Measurements from ENCODE around the gene TAS2R9. TPM values are rescaled to one million over a fixed set of nuclear protein-coding genes. Genes with fewer than 3 reads are reported as not detected.

TAS2R9 gene
- not detected in 5 replicates for total RNA-seq (2022; extraction: Qiagen RNA extraction)

GRCh38 chr12:10810068-10810467 is at the start of gene TAS2R9:
Gene TAS2R9, minus strand, starts transcription at chr12:10810168. Its CDS starts 93 bp downstream, at chr12:10810075.

GRCh38 chr12:10849425-10849878 is 39.5 kb upstream of the TAS2R9 start, which contains the start of gene PRR4:
Gene PRR4, minus strand, starts transcription at chr12:10849475. Its CDS starts 38 bp downstream, at chr12:10849437.

GRCh38 chr12:10826258-10826657 is 16.3 kb upstream of the TAS2R9 start, which contains the start of gene TAS2R10:
Gene TAS2R10, minus strand, starts transcription at chr12:10826358. Its CDS starts 89 bp downstream, at chr12:10826269.

GRCh38 chr12:10807186-10807585 is 2.8 kb downstream of the TAS2R9 start, which contains the start of gene TAS2R8:
Gene TAS2R8, minus strand, starts transcription at chr12:10807286. Its CDS starts 306 bp downstream, at chr12:10806980.

GRCh38 chr12:10802587-10802986 is 7.4 kb downstream of the TAS2R9 start, which contains the start of gene TAS2R7:
Gene TAS2R7, minus strand, starts transcription at chr12:10802627. Its CDS starts 57 bp downstream, at chr12:10802570.

Other genes with a start within 250 kb of the TAS2R9 start
- 45.9 to 55.4 TPM (median 48.7 TPM) in 5 replicates for gene MAGOHB, start 196.6 kb downstream of the TAS2R9 start, total RNA-seq (2022; extraction: Qiagen RNA extraction)
- 0.08 to 0.41 TPM (median 0.22 TPM) in 5 replicates for gene STYK1, start 136.1 kb downstream of the TAS2R9 start, total RNA-seq (2022; extraction: Qiagen RNA extraction)
- 254 to 269 TPM (median 257 TPM) in 5 replicates for gene YBX3, start 86.8 kb downstream of the TAS2R9 start, total RNA-seq (2022; extraction: Qiagen RNA extraction)
- gene TAS2R7, start 7.5 kb downstream of the TAS2R9 start, total RNA-seq (2022; extraction: Qiagen RNA extraction) = not detected in 5 replicates
- gene TAS2R8, start 2.9 kb downstream of the TAS2R9 start, total RNA-seq (2022; extraction: Qiagen RNA extraction) = not detected in 5 replicates
- gene TAS2R10, start 16.2 kb upstream of the TAS2R9 start, total RNA-seq (2022; extraction: Qiagen RNA extraction) = 0.08 to 0.10 TPM in 2 of 5 replicates, not detected in the others
- gene PRR4, start 39.3 kb upstream of the TAS2R9 start, total RNA-seq (2022; extraction: Qiagen RNA extraction) = 1.6 to 3.3 TPM (median 2.6 TPM) in 5 replicates
- gene PRH1, start 74.1 kb upstream of the TAS2R9 start, total RNA-seq (2022; extraction: Qiagen RNA extraction) = 2.0 to 3.3 TPM (median 3.1 TPM) in 5 replicates
- not detected in 5 replicates for gene TAS2R13, start 99.4 kb upstream of the TAS2R9 start, total RNA-seq (2022; extraction: Qiagen RNA extraction)
- gene PRH2, start 119.1 kb upstream of the TAS2R9 start, total RNA-seq (2022; extraction: Qiagen RNA extraction) = 0.29 to 0.47 TPM in 2 of 5 replicates, not detected in the others
- 0.43 to 0.70 TPM (median 0.48 TPM) in 5 replicates for gene TAS2R14, start 129.1 kb upstream of the TAS2R9 start, total RNA-seq (2022; extraction: Qiagen RNA extraction)
- not detected in 5 replicates for gene TAS2R50, start 176.7 kb upstream of the TAS2R9 start, total RNA-seq (2022; extraction: Qiagen RNA extraction)
- 0.07 to 0.20 TPM (median 0.14 TPM) in 3 of 5 replicates, not detected in the others for gene TAS2R20, start 188.1 kb upstream of the TAS2R9 start, total RNA-seq (2022; extraction: Qiagen RNA extraction)
- gene TAS2R19, start 212.5 kb upstream of the TAS2R9 start, total RNA-seq (2022; extraction: Qiagen RNA extraction) = 0.13 to 0.17 TPM (median 0.14 TPM) in 3 of 5 replicates, not detected in the others
- 0.10 to 0.22 TPM in 2 of 5 replicates, not detected in the others for gene TAS2R31, start 221.2 kb upstream of the TAS2R9 start, total RNA-seq (2022; extraction: Qiagen RNA extraction)

All from A549 treated with Hydrocortisone at 1 μM for 4 hours (cell line).